ENCODE results near the gene IL15.
"Not testable (repeated sequence)": the region's sequence is repeated elsewhere in the genome, so short reads cannot be mapped to it uniquely, and the experiment has no call there.

Gene IL15

GRCh38 chr4:141614878-141615586, 21.4 kb upstream of the IL15 start:
- no peak for TF ChIP-seq CTCF (IDR thresholded peaks at IDR 0.05; ENCODE audit: low read depth, low read length)

DNA sequence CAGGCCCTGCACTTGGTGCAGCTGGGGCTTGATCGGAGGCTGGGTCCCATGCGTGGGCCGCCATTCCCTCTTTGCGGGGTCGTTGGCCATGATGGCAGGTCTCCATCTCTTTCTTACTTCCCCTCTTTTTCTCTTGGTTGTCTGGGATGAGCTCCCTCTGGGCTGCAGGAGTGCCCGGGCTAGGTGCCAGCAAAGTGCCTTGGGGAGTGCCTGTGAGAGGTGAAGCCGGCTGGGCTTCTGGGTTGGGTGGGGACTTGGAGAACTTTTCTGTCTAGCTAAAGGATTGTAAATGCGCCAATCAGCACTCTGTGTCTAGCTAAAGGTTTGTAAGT, 20.8 kb upstream of the IL15 start:
- not testable (repeated sequence) for DNase-seq (ENCODE audit: extremely low read depth, low read depth)

More at GRCh38 chr4:141614878-141615586, 21.4 kb upstream of the IL15 start:
- DNase-seq (ENCODE audit: extremely low read depth, low read depth), result no peak

GRCh38 chr4:141620715-141621114, 15.7 kb upstream of the IL15 start:
- no peak for DNase-seq (ENCODE audit: extremely low read depth, low read depth)
- no peak for TF ChIP-seq CTCF (IDR thresholded peaks at IDR 0.05; ENCODE audit: low read depth, low read length)

GRCh38 chr4:141625023-141625422, 11.4 kb upstream of the IL15 start:
- DNase-seq (ENCODE audit: extremely low read depth, low read depth), result no peak
- no peak for TF ChIP-seq CTCF (IDR thresholded peaks at IDR 0.05; ENCODE audit: low read depth, low read length)

GRCh38 chr4:141630854-141631253, 5.5 kb upstream of the IL15 start:
- TF ChIP-seq CTCF (IDR thresholded peaks at IDR 0.05; ENCODE audit: low read depth, low read length), result no peak
- no peak for DNase-seq (ENCODE audit: extremely low read depth, low read depth)

DNA sequence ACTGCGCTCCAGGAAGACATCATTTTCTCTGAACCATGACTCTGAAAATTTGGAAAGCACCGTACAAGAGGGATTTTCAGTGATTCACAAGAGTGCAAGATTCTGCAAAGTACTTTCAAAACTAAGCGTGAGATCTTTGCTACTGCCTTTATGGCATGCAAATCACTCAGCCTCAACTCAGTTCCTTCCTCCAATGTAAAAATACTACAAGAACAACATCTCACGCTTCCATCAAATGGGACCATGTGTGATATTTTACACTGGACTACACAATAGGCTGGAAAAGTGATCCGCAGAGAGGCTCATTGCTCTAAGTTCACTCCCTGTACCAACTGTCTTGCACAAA, 674 bp upstream of the IL15 start:
- TF ChIP-seq CTCF (IDR thresholded peaks at IDR 0.05; ENCODE audit: low read depth, low read length), result no peak
- no peak for DNase-seq (ENCODE audit: extremely low read depth, low read depth)

GRCh38 chr4:141636771-141637460, 533 bp downstream of the IL15 start:
- TF ChIP-seq CTCF (IDR thresholded peaks at IDR 0.05; ENCODE audit: low read depth, low read length), result no peak
- DNase-seq (ENCODE audit: extremely low read depth, low read depth), result no peak

DNA sequence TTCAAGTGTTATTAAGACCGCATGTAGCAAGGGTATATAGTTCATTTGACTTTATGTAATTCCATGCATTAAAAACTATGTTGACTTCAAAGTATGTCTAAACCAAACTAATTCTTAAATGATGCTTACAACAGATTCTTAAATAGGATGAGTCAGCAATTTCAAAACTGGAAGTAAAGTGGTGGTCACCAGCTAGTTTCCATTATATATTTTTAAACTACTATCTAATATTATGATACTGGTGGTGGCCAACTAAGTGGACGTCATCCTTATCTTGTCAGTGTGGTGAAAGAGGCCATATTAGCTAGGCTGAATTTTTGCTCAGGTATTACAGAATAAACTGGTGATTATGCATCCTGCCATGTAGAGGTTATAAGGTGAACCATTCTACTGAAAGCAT, 1.2 kb downstream of the IL15 start:
- TF ChIP-seq CTCF (IDR thresholded peaks at IDR 0.05; ENCODE audit: low read depth, low read length), result no peak
- no peak for DNase-seq (ENCODE audit: extremely low read depth, low read depth)
